Stimulated activated CD4-positive, alpha-beta T cell treated with anti-CD3 and anti-CD28 coated beads, Interleukin-1b, Interleukin-23, amount 100 ng/mL, for 1 hour (primary cell): ENCODE results near the gene TRIO.

ENCODE experiments used
- DNase-seq, 2 donors: peaks; one replicate each; pipeline ENCODE4 v3.0.0-alpha.2; 2020; ENCODE audit warnings: low read depth in 2 of 2

The TRIO gene

DNA sequence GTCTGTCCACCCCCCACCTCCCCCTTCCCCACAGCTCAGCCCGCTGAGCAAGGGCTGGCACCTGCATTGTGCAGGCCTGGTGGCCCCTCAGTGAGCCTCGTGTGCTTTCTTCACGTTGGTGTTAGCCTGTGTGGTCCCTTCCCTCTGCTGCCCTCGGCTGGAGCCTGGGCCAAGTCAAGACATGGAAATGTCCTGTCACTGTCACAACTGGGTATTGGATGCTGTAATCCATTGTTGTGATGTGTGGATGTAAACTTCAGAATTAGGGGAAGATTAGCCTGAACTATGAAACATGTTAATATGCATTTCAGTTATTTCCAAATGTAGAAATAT is 103.9 kb downstream of the TRIO start:
- DNase-seq: no peak

DNA sequence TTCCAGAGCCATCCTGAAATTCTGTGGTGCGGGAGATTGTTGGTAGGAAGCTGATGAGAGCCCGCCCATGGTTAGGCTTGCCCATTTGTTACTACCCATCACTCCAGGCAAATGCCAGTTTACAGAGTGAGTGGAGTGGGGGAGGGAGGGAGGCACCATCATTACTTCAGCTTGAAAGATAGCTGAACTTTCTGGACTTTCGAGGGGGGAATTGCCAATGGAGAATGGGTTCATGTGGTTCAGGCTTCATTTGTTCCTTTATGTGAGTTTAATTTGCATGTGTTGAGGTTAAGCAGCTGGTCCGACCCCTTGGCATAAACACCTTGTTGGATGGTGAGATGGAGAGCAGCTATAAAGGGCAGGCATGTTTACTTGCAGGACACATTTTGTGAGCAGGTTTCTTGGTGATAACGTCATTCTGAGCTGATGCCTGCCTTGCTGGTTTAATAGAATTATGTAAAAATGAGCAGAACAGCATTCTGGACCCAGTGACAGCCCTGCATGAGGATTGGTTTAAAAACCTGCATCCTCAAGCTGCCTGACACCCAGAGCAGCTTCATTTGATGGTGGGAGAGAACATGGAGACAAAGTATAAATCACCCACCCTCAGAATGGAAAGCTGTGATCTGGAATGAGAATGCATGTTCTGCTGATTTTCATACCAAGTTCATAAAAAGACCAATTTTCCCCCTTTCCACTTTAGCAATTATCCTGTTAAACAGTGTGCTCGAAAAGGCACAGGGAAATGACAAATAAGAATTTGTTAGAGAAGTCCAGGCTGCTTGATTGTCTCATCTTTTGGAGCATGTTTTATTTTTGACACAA is 106.3 kb downstream of the TRIO start:
- DNase-seq: no peak

DNA sequence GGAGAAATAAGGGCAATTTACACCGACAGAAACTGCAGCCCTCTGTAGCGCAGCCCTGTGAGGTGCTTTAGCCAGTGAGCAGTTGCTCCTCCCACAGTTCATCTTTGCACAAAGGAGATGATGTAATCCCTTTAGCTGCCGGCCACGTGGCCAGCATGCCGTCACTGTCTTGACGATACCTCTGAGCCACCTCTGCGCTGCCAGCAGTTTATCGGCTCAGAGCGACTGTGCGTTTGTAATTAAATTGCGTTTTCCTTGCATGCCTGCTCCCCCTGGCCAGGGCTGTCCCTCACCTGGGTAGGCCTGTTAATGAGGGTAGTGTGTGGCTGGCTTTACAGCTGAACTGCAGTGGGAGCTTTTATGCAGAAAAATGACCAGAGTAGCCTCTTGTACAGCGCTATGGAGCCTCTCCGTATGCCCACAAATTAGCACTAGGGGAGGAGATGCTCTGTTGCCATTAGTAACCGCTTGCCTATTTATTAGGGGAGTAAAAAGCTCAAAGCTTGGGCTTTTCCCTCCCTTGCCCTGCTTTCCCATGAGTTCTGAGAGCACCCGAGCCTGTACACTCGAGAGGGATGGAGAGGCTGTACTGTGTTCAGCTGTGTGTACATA is 107.0 kb downstream of the TRIO start:
- no peak for DNase-seq

DNA sequence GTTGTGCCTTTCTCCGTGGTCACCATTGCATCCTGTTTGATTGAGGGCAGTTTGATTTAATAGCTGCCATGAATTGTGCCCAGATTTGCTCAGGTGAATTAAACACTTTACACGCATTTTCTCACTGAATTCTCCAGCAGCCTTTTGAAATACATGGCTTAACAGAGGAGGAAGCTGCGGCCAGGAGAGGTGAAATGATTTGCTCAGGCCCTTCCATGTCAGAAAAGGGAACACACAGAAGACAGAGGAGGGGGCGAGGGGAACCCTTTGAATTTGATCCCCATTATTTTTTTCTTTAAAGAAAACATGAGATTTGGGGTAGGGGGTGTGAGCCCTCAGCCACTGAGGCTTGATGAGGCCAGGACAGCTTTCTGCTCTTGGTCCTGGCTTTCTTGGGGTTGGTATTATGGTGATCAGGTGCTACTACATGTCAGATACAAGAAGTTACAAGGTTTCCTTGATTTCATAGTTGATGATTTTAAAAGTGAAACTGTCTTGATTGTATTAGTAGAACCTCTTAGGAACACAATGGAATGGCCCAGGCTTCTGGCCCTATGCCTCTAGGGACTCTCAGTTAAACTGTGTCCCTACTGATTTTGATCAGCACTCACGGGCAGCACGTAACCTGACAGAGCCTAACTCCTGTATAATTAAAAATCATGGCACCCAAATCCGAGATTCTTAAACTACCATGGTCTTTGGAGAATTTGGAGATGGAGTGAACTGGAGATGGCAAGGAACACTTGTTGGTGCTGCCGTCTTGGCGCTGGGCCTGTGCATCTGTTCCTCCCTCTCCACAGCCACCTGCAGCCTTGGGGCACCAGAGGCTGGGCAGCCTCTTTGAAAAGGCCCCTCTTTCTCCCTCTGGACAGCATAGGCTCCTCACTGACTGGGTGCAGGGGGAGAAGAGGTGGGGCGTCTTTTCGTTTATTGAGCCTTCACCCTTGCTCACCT is 107.9 kb downstream of the TRIO start:
- no peak for DNase-seq

DNA sequence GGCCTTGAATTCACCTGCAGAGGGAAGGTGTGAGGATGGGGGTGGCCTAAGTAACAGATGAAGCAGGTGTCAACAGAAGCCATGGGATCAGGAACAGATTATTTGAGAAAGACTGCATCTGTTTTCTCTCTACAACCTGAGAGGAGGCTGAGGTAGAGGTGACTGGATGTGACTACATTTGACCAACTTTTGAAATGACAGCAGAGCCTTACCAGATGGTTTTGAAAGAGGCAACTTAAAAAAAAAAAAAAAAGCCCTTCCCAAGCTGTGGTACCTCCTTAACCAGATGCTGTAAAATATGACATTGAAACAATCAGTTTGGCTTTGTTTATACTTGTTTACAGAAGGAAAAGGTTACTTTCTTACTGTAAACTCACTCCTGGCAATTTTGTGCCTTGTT is 108.6 kb downstream of the TRIO start:
- DNase-seq: no peak

DNA sequence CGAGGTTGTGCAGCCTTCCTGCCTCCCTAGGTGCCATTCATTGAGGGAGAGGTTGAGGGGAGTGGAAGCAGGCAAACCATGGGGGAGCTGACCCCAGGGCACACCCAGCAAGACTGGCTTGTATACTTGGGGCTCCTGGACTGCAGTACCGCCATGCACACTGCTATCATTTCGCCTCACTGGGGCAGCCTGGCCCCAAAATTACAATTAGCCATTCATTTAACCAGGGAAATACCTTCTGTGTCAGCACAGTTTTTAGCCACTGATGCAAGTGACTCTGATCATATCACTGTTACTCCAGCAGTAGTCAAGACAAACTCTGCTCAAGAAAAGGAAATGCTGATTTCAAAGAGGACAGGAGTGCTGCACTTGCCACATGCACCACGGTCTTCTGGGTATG is 109.7 kb downstream of the TRIO start:
- no peak for DNase-seq

DNA sequence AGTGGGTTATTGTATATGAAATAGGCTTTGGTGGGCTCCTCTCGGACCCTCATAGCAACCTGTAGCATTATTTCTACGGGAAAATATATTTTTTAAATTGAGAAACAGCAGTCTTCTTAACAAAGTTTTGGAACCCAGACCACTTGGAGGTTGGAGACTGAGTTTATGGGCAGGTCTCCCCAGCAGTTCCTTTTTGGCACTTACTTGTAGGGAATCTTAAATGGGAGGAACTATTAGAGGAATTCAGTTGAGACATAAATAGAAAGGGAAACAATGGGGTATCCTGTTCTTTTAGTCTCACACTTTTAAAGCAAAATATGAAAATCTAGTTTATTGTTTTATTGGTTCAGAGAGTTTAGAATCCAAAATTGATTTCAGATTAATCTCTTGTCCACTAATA is 111.5 kb downstream of the TRIO start:
- no peak for DNase-seq

DNA sequence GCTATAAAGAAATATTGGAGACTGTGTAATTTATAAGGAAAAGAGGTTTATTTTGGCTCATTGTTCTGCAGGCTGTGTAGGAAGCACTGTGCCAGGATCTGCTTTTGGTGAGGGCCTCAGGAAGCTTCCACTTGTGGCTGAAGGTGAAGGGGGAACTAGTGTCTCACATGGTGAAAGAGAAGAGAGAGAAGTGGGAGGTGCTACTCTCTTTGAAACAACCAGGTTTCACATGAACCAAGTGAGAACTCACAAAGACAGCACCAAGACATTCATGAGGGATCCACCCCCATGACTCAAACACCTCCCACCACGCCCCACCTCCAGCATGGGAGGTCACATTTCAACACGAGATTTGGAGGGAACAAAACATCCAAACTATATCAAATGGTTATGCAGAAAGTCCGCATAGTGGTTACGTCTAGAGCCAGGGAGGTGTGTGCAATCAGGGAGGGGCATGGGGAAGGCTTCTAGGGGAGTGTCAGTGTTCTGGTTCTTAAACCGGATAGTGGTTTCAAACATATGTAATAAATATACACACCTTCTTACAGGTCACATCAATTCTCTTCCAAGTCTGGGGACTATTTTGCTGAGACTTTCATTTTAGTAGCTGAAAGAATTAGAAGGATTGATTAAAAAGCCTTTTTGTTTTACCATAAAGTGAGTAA is 113.0 kb downstream of the TRIO start:
- no peak for DNase-seq

DNA sequence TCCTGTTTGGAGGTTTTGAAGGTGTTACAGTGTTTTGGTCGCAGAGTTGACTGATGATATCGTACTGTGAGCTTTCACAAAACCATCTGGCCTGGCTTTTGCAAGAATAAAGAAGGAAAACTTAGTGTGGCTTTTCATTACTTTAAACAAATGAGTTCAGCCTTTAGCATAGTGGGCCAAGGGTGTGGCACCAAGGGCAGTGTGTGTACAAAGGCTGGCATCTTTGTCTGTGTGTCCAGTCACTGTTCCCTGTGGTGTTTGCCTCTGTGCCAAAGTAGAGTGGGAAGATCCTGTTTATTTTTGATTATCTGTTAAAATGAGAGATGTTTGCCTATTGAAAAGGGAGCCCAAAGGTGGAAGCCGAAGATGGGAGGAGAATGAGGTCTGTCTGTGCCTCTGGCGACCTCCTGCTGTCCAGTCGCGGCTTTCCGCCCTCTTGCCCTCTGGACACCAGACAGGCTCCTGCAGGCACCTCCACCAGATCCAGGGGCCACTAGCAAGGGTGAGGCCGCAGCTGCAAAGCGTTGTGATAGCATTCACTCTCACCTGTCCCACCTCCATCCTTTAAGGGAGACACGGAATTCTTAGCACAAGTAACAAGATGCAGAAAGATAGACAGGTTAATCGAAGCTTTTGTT is 113.7 kb downstream of the TRIO start:
- DNase-seq: no peak

DNA sequence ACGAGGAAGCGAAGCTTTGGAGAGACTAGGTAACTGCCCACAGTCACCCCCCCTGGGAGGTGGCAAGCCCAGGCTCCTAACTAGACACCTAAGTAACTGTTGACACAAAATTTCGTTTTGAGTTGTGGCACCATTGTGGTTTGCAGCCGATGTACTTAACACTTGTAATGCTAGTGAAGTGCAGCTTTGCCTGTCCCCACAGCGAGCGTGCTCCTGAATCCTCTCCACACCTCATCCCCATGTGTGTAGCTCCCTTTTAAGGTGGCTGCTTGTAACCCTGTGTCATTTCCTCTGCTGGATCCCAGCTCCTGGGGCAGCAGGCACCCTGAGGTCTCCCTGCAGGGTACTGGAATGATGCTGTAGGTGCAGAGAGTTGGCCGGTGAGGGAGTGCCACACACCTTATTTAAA is 114.9 kb downstream of the TRIO start:
- DNase-seq: no peak

DNA sequence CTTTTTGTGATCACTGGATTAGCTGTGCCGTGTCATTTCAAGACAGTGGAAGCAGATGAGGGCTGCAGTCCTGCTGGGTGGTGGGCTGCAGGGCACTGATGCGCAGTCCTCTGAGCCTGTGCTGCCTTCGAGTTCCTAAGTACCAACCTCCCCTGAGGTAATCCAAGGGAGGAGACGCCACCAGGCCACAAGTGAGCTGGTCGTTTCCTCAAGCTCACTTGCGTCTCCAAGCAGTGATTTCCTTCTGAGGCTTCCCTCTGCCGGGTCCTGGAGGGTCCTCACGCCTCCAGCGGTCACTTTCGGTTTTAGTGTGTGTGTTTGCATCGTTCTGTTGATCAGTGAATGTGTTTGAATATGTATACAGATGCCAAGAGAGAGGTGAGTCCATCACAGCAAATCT is 115.7 kb downstream of the TRIO start:
- DNase-seq: no peak

DNA sequence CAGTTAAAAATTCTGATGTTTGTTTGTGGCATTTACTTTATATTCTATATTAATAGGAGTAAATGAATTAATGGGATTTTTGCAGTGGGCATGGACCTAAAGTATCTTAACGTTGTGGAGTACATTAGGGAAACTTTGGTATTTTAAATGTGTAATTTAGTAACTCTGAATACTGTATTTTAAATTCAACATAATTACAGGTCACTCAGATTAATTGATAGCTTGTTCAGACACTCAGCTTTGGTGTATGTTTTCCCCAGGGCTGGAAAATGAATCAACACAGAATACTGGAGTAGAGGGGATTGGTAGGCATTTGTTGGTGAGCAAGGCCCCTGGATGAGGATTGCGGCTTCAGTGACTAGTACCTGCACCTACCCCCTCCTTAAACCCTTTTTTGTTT is 117.5 kb downstream of the TRIO start:
- DNase-seq: no peak

DNA sequence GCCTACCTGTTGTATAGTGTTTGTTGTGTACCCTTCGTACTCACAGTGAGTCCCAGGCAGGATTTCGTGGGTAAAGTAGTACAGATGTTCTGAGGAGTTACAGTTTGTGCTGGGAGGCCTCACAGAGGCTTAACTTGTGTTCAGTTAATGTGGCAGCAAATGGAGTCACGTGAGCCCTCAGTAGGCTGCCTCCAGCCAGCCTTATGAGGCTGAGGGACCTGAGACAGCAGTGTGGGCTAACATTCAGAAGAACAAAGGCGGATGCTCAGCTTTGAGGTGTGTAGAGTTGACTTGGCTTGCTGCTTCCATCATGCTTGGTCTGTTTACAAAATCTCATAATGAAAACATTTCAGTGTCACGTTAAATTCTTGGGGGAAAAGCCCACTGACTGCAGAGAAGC is 118.1 kb downstream of the TRIO start:
- no peak for DNase-seq

DNA sequence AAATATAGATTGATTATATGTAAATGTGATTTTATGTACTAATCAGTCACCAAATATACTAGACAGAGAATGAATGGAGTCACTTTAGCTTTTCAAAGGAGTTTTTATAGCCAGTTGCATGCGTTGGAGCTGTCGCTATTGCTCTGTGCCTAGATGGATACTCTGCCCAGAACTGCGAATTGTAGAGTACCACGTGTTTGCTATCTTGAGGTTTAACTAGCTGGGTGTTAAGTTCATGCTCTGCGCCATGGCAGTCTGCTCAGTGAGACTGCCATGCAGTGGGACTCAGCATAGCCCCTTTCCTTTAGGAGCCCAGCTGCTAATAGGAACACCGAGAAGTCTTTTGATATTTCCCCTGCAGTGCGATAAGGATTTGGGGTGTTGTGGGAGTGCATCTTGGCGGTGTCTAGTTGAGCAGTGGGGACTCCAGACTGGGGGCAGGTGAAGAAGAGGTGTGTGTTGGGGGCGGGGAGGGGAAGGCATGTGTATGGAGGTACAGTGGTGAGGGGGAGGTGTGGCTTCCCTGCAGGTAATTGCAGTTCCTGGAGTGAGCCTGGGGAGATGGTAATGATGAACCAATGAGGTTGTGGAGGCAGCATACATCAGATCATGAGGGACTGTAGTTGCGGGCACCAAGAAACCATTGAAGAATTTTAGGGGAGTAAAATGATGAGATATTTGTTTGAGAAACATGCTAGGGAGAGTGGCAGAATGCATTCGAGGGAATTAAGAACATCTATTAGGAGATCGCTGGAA is 118.9 kb downstream of the TRIO start:
- no peak for DNase-seq

DNA sequence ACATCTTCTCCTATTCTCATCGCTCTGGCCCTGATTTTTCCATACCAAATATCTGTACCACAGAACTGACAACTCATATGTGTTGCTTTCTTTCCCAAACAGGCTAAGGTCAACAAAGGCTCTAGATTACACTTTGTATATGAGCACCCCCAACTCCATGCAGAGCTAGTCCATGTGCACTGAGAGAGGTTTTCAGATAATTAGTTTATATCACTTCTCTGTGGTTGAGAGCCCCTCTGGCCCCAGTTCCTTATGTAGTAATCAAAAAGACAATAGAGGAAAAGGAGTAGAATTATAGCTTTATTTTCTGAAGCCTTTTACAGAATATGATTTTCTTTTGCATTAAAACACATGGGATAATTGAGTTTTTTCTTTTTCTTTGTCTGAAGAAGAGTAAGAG is 120.0 kb downstream of the TRIO start:
- no peak for DNase-seq

DNA sequence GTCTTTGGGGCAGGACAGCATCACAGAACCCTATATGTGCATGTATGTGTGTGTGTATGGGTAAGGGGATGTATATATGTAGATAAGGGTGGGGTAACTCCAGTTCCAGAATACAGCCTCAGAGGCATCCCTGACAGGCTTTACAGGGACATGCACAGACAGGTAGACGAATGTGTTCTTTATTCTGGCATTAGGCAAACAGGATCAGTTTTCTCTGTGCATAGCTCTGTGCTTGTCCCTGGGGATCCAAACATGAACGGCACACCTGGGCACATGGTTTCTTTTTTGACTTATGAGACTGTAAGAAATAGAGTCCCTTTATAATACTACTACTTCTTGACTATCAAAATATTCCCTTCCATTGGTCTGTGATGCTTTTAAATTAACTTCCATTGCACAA is 120.6 kb downstream of the TRIO start:
- DNase-seq: no peak

DNA sequence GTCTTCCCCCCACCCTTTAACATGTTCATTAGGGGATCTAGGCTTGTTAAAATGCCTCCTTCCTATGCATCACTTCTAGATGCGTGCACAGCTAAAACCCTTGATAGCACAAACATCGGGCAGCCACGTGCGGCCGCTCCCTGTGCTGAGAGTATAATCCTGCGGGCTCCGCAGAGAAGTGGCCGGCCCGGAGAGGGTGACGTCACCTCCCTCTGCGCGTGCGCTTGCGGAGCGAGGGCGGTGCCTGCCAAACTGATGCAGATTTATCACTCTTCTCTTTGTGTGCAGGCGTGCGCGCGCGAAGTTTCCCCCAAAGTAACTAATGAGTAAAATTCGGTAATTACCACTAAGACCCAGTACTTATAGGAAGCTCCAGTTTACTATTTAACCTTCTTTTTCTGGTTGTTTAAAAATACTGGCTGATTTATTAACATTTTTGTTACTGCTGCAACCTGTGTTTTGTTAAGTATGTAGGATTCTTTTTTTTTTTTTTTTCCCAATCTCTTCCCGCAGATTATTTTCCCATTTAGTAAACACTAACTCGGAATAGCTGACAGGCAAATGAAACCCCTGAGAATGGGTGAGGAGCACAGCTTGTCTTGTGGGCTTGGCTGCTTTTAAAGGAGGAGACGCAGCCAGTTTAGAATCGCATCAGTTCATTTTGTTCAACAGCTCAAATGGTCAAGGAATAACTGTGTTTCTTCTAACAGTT is 121.6 kb downstream of the TRIO start:
- DNase-seq: peak in 1 of 2 donors; percentile 46

DNA sequence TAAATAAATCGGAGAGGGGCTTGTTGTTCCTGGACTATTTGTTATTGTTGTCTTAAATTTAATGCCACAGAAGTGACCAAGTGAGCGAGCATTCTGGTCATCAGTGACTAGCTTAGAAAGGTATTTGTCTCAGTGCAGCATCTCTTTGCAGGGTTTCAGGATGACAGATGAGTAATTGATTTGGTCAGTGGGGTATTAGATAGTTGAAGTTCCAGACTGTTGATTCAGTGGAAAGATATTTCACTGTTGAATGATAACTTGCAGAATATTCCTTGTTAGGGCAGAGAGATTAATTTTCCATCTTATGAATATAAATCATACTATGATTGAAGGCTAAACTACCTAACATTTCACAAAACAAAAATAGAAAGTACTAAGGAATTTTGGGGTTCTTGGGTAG is 122.4 kb downstream of the TRIO start:
- no peak for DNase-seq

DNA sequence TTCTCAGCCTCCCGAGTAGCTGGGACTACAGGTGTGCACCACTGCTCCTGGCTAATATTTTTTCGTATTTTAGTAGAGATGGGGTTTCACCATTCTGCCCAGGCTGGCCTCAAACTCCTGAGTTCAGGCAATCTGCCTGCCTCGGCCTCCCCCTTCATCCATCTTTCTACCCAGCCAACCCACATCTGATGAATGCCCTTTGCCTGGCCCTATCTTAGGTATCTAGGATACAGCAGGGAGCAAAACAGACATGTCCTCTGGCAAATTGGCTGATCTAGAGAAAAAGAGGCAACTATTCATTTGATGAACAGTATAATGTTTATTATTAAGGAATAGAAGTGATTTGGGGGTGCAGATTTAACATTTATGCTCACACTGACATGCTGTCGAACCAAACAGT is 123.0 kb downstream of the TRIO start:
- no peak for DNase-seq

DNA sequence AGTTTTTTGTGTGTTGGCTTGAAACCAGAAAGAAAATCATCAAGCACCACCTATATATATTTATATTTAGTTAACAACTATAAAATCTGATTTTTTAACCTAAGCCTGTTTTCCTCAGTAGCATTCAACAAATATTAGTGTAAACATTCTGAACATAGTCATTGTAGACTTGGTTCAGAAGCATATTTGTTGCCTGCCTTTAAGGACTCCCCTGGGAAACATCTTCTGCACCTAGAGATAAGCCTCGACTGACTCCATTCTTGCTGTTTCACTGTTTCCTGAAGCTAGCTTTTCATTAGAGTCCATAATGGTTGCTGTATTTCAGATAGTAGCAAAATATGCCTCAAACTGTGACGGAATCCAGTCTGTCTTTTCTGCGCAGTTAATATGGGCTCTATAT is 123.5 kb downstream of the TRIO start:
- no peak for DNase-seq
